Endodermal cell (in vitro differentiated cells): ENCODE results near the gene SELENOV. TPM values are rescaled to one million over a fixed set of nuclear protein-coding genes. Genes with fewer than 3 reads are reported as not detected.
"Not testable (repeated sequence)": the region's sequence is repeated elsewhere in the genome, so short reads cannot be mapped to it uniquely, and the experiment has no call there.

Experiments
- DNase-seq: peaks from one replicate; pipeline ENCODE4 v3.0.0-alpha.2; 2017
- H3K27ac ChIP-seq: 2 replicates; pipeline ENCODE4 v1.5.1; 2013; ENCODE audit warnings: mild to moderate bottlenecking, low read depth, low read length, moderate library complexity
- H3K27me3 ChIP-seq: 2 replicates; pipeline ENCODE4 v1.6.1; 2013; ENCODE audit warnings: mild to moderate bottlenecking, low read length, moderate library complexity; ENCODE audit not compliant: insufficient read depth, control insufficient read depth, poor library complexity, severe bottlenecking
- H3K36me3 ChIP-seq: 2 replicates; pipeline ENCODE4 v1.7.0; 2013; ENCODE audit warnings: mild to moderate bottlenecking, low read length, moderate library complexity; ENCODE audit not compliant: control insufficient read depth, insufficient read depth
- H3K4me1 ChIP-seq: one replicate; pipeline ENCODE4 v1.7.0; 2013; ENCODE audit warnings: low read length; ENCODE audit not compliant: control insufficient read depth, insufficient read depth
- H3K4me3 ChIP-seq: 2 replicates; pipeline ENCODE4 v1.5.1; 2013; ENCODE audit warnings: mild to moderate bottlenecking, low read length, moderate library complexity
- H3K9ac ChIP-seq: 2 replicates; pipeline ENCODE4 v1.6.1; 2013; ENCODE audit warnings: mild to moderate bottlenecking, low read length, moderate library complexity; ENCODE audit not compliant: poor library complexity, severe bottlenecking; ENCODE audit errors: extremely low read depth
- H3K9me3 ChIP-seq: 2 replicates; pipeline ENCODE4 v1.6.1; 2013; ENCODE audit warnings: mild to moderate bottlenecking, low read length, moderate library complexity; ENCODE audit not compliant: control insufficient read depth
- H3K27ac Mint-ChIP-seq: 2 replicates; pipeline ENCODE4 v1.8.0; 2020; ENCODE audit warnings: mixed read lengths
- H3K27me3 Mint-ChIP-seq: 2 replicates; pipeline ENCODE4 v1.8.0; 2021; ENCODE audit warnings: mild to moderate bottlenecking, mixed read lengths; ENCODE audit not compliant: insufficient read depth
- H3K36me3 Mint-ChIP-seq: 2 replicates; pipeline ENCODE4 v1.8.0; 2020; ENCODE audit warnings: low read depth, mixed read lengths
- H3K4me1 Mint-ChIP-seq: 2 replicates; pipeline ENCODE4 v1.8.0; 2020; ENCODE audit warnings: mixed read lengths
- H3K4me3 Mint-ChIP-seq: 2 replicates; pipeline ENCODE4 v1.8.0; 2020; ENCODE audit warnings: mild to moderate bottlenecking, moderate library complexity, mixed read lengths
- H3K9me3 Mint-ChIP-seq: 2 replicates; pipeline ENCODE4 v1.8.0; 2020; ENCODE audit warnings: mild to moderate bottlenecking, mixed read lengths
- WGBS, 2 experiments: methylation state at CpG; one replicate each; pipeline versions ENCODE4 v1.1.5 to v1.1.7; 2013; ENCODE audit warnings: missing lambda C conversion rate in 2 of 2, mixed read lengths in 1 of 2; ENCODE audit not compliant: insufficient coverage in 1 of 2, insufficient read length in 1 of 2; 5-methylcytosine and 5-hydroxymethylcytosine counted together
- total RNA-seq, 2 donors: library from RNA; stranded (reverse); fragmentation: NEBNext Ultra II Directional in 1 of 2; extraction: Animal tissue kit (Norgen Biotek cat#: 25700) in 1 of 2; gene quantifications; 2 replicates in 1 of 2; 3 replicates in 1 of 2; pipeline ENCODE4 v1.2.1, GENCODE V29; 2021
- TF ChIP-seq, protein P1 (sequence below): fragments of 200-600 bp; sonication (generic); conservative IDR thresholded peaks from 2 replicates; pipeline ENCODE4 v1.5.0; 2021; ENCODE audit warnings: antibody characterized with exemption, mild to moderate bottlenecking

SELENOV gene
- total RNA-seq, 2 donors from 2014 or later: 8.7 to 15.3 TPM

GRCh38 chr19:39474139-39474620, 40.8 kb upstream of the SELENOV start:
- H3K4me3 ChIP-seq: no peak overlapping the region
- TF ChIP-seq, protein P1, sequence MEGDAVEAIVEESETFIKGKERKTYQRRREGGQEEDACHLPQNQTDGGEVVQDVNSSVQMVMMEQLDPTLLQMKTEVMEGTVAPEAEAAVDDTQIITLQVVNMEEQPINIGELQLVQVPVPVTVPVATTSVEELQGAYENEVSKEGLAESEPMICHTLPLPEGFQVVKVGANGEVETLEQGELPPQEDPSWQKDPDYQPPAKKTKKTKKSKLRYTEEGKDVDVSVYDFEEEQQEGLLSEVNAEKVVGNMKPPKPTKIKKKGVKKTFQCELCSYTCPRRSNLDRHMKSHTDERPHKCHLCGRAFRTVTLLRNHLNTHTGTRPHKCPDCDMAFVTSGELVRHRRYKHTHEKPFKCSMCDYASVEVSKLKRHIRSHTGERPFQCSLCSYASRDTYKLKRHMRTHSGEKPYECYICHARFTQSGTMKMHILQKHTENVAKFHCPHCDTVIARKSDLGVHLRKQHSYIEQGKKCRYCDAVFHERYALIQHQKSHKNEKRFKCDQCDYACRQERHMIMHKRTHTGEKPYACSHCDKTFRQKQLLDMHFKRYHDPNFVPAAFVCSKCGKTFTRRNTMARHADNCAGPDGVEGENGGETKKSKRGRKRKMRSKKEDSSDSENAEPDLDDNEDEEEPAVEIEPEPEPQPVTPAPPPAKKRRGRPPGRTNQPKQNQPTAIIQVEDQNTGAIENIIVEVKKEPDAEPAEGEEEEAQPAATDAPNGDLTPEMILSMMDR: peak; percentile 94
- peaks cover 68% of the 10 kb centered on the region for H3K36me3 ChIP-seq
- no peak overlapping the region for H3K4me3 Mint-ChIP-seq
- peak; percentile 96 for DNase-seq
- WGBS, 2 experiments: 68 to 76% methylated on average over 7 to 9 of the region's 9 CpGs
- H3K4me1 ChIP-seq: no peaks in the 10 kb centered on the region
- H3K9me3 Mint-ChIP-seq: no peaks in the 10 kb centered on the region
- H3K27ac ChIP-seq: no peak overlapping the region
- peak overlapping the region; percentile 61 for H3K27ac Mint-ChIP-seq
- H3K9me3 ChIP-seq: no peaks in the 10 kb centered on the region
- H3K9ac ChIP-seq: no peak overlapping the region
- no peaks in the 10 kb centered on the region for H3K4me1 Mint-ChIP-seq
- H3K27me3 ChIP-seq: no peaks in the 10 kb centered on the region
- no peaks in the 10 kb centered on the region for H3K27me3 Mint-ChIP-seq
- peaks cover 64% of the 10 kb centered on the region for H3K36me3 Mint-ChIP-seq

DNA sequence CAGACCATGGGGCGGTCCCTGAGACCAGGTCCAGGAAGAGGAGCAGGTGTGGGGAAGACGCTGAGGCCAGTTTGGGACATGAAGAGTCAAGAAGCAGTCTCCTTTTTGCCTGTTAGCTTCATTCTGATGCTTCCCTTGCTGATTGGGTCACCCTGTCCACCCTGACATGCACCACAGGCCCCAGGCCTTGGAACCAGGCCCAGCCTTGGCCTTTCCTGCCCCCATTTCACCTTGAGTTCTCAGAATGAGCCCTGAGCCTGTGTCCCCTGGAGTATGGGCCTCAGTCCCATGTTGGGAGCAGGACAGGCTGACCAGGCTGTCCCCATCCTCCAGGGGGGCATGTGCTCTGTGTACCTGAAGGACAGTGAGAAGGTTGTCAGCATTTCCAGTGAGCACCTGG, 39.2 kb upstream of the SELENOV start:
- Histone ChIP-seq H3K27me3 (no peaks in the 10 kb centered on the region), H3K36me3 (peaks cover 53% of the 10 kb centered on the region), H3K4me1 (no peaks in the 10 kb centered on the region), H3K9me3 (no peaks in the 10 kb centered on the region), H3K27ac (no peak overlapping the region), H3K9ac (no peak overlapping the region), H3K4me3 (no peak overlapping the region)
- Mint-ChIP-seq H3K9me3 (no peaks in the 10 kb centered on the region), H3K4me3 (no peak overlapping the region), H3K27me3 (no peaks in the 10 kb centered on the region), H3K27ac (no peak overlapping the region), H3K4me1 (peaks cover 11% of the 10 kb centered on the region), H3K36me3 (peaks cover 48% of the 10 kb centered on the region)
- 100% methylated on average over 2 of the region's 2 CpGs for WGBS, 2 experiments
- DNase-seq: no peak
- TF ChIP-seq, protein P1: no peak

DNA sequence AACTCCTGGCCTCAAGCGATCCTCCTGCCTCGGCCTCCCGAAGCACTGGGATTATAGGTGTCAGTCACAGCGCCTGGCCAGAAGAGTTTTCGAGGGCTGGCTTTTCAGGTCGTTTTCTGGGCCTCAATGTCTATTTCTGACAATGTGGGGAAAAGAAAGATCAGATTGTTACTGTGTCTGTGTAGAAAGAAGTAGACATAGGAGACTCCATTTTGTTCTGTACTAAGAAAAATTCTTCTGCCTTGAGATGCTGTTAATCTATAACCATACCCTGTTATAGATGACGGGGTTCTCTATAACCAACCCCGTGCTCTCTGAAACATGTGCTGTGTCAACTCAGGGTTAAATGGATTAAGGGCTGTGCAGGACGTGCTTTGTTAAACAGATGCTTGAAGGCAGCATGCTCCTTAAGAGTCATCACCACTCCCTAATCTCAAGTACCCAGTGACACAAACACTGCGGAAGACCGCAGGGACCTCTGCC, 35.6 kb upstream of the SELENOV start:
- 83 to 92% methylated on average over 6 to 11 of the region's 11 CpGs for WGBS, 2 experiments
- peaks cover 20% of the 10 kb centered on the region for H3K4me1 Mint-ChIP-seq
- not testable (repeated sequence) for H3K27ac ChIP-seq, H3K4me1 ChIP-seq, H3K9me3 ChIP-seq, H3K4me3 ChIP-seq, H3K9me3 Mint-ChIP-seq, H3K27me3 Mint-ChIP-seq, H3K9ac ChIP-seq, DNase-seq, H3K27me3 ChIP-seq
- peak overlapping the region; percentile 96 for H3K27ac Mint-ChIP-seq
- peaks cover 41% of the 10 kb centered on the region for H3K36me3 Mint-ChIP-seq
- H3K36me3 ChIP-seq: peaks cover 41% of the 10 kb centered on the region
- H3K4me3 Mint-ChIP-seq: peak overlapping the region; percentile 89

GRCh38 chr19:39479916-39480315, 35.0 kb upstream of the SELENOV start:
- H3K9me3 ChIP-seq: no peaks in the 10 kb centered on the region
- H3K36me3 ChIP-seq: peaks cover 40% of the 10 kb centered on the region
- peaks cover 39% of the 10 kb centered on the region for H3K36me3 Mint-ChIP-seq
- TF ChIP-seq, protein P1: no peak
- WGBS, 2 experiments: 74 to 95% methylated on average over 10 of the region's 10 CpGs
- peak overlapping the region; percentile 98 for H3K9ac ChIP-seq
- H3K27me3 ChIP-seq: no peaks in the 10 kb centered on the region
- no peaks in the 10 kb centered on the region for H3K4me1 ChIP-seq
- peak overlapping the region; percentile 89 for H3K4me3 Mint-ChIP-seq
- H3K27ac Mint-ChIP-seq: peak overlapping the region; percentile 96
- H3K27me3 Mint-ChIP-seq: no peaks in the 10 kb centered on the region
- no peaks in the 10 kb centered on the region for H3K9me3 Mint-ChIP-seq
- DNase-seq: no peak
- peaks cover 20% of the 10 kb centered on the region for H3K4me1 Mint-ChIP-seq
- H3K27ac ChIP-seq: no peak overlapping the region
- H3K4me3 ChIP-seq: peak overlapping the region; percentile 69
